CD14-positive monocyte (primary cell): ENCODE results near the gene EIF3J. TPM values are rescaled to one million over a fixed set of nuclear protein-coding genes. Genes with fewer than 3 reads are reported as not detected.
"Not testable (repeated sequence)": the region's sequence is repeated elsewhere in the genome, so short reads cannot be mapped to it uniquely, and the experiment has no call there.

Experiments used
- DNase-seq, 3 donors: peaks; one replicate each; pipeline ENCODE4 v3.0.0-alpha.2; 2011 to 2022
- H2AFZ ChIP-seq: 2 replicates; pipeline ENCODE4 v1.6.0; 2012; ENCODE audit warnings: mild to moderate bottlenecking, low read depth, low read length, inconsistent platforms; ENCODE audit not compliant: insufficient read depth, poor library complexity, severe bottlenecking
- H3K27ac ChIP-seq, 2 donors: 1 replicate in 1 of 2; 2 replicates in 1 of 2; pipeline ENCODE4 v1.5.1; 2012 to 2013; ENCODE audit warnings: low read length in 2 of 2, control low read depth in 1 of 2, inconsistent platforms in 1 of 2, low read depth in 1 of 2, mild to moderate bottlenecking in 1 of 2
- H3K27me3 ChIP-seq, 2 donors: one replicate each; pipeline versions ENCODE4 v1.6.0 to v1.6.1; 2011 to 2013; ENCODE audit warnings: low read length in 2 of 2; ENCODE audit not compliant: control insufficient read depth in 2 of 2, insufficient read depth in 2 of 2
- H3K36me3 ChIP-seq, 2 donors: replicated peaks in 1 of 2; 1 replicate in 1 of 2; 2 replicates in 1 of 2; pipeline versions ENCODE4 v1.5.1 to v1.6.1; 2012 to 2013; ENCODE audit warnings: low read length in 2 of 2, control low read depth in 1 of 2, inconsistent platforms in 1 of 2, mild to moderate bottlenecking in 1 of 2; ENCODE audit not compliant: insufficient read depth in 2 of 2, control insufficient read depth in 1 of 2
- H3K4me1 ChIP-seq, 2 donors: 1 replicate in 1 of 2; 2 replicates in 1 of 2; pipeline versions ENCODE4 v1.5.1 to v1.6.1; 2012 to 2013; ENCODE audit warnings: low read length in 2 of 2, control low read depth in 1 of 2, inconsistent platforms in 1 of 2, mild to moderate bottlenecking in 1 of 2, moderate library complexity in 1 of 2; ENCODE audit not compliant: insufficient read depth in 2 of 2, control insufficient read depth in 1 of 2
- H3K4me2 ChIP-seq: replicated peaks from 2 replicates; pipeline ENCODE3; 2012; ENCODE audit warnings: low read length, moderate library complexity, mild to moderate bottlenecking; ENCODE audit not compliant: poor library complexity, severe bottlenecking; ENCODE audit errors: extremely low read depth
- H3K4me3 ChIP-seq, 3 experiments: fragments of 200-600 bp in 1 of 3; sonication (generic) in 1 of 3; replicated peaks in 1 of 3; 1 replicate in 2 of 3; 2 replicates in 1 of 3; pipeline ENCODE4 v1.5.1; 2011 to 2013; ENCODE audit warnings: low read length in 3 of 3, mild to moderate bottlenecking in 3 of 3, control low read depth in 2 of 3, low read depth in 2 of 3, inconsistent platforms in 1 of 3, moderate library complexity in 1 of 3
- H3K79me2 ChIP-seq: 2 replicates; pipeline ENCODE4 v1.6.0; 2012; ENCODE audit warnings: mild to moderate bottlenecking, control low read depth, inconsistent platforms, low read length, moderate library complexity; ENCODE audit not compliant: insufficient read depth
- H3K9ac ChIP-seq: 2 replicates; pipeline ENCODE4 v1.6.0; 2017; ENCODE audit warnings: low read length, mild to moderate bottlenecking; ENCODE audit not compliant: insufficient read depth, poor library complexity, severe bottlenecking
- H3K9me3 ChIP-seq, 2 donors: replicated peaks in 1 of 2; 1 replicate in 1 of 2; 2 replicates in 1 of 2; pipeline versions ENCODE4 v1.5.1 to v1.6.1; 2012 to 2013; ENCODE audit warnings: low read length in 2 of 2, control low read depth in 1 of 2; ENCODE audit not compliant: control insufficient read depth in 1 of 2, insufficient read depth in 1 of 2
- H4K20me1 ChIP-seq: 2 replicates; pipeline ENCODE4 v1.6.0; 2012; ENCODE audit warnings: mild to moderate bottlenecking, low read length, control low read depth, moderate library complexity; ENCODE audit not compliant: insufficient read depth
- H3K27ac Mint-ChIP-seq, 7 donors: one replicate each; pipeline ENCODE4 v1.8.0; 2020; ENCODE audit warnings: mild to moderate bottlenecking in 7 of 7, mixed read lengths in 7 of 7, moderate library complexity in 6 of 7, inconsistent platforms in 2 of 7
- H3K27me3 Mint-ChIP-seq, 3 donors: one replicate each; pipeline ENCODE4 v1.8.0; 2021 to 2022; ENCODE audit warnings: low read depth in 3 of 3, mild to moderate bottlenecking in 3 of 3, mixed read lengths in 3 of 3, moderate library complexity in 3 of 3, inconsistent platforms in 1 of 3
- H3K36me3 Mint-ChIP-seq, 2 donors: one replicate each; pipeline ENCODE4 v1.8.0; 2020; ENCODE audit warnings: mixed read lengths in 2 of 2, inconsistent platforms in 1 of 2, mild to moderate bottlenecking in 1 of 2
- H3K4me1 Mint-ChIP-seq: one replicate; pipeline ENCODE4 v1.8.0; 2020; ENCODE audit warnings: mild to moderate bottlenecking, mixed read lengths
- H3K4me3 Mint-ChIP-seq, 2 donors: one replicate each; pipeline ENCODE4 v1.8.0; 2020; ENCODE audit warnings: mild to moderate bottlenecking in 2 of 2, mixed read lengths in 2 of 2, moderate library complexity in 1 of 2
- H3K9me3 Mint-ChIP-seq, 7 donors: one replicate each; pipeline ENCODE4 v1.8.0; 2020 to 2022; ENCODE audit warnings: mixed read lengths in 7 of 7, mild to moderate bottlenecking in 6 of 7, moderate library complexity in 6 of 7, inconsistent platforms in 2 of 7
- CTCF ChIP-seq: fragments of 200-600 bp; IDR thresholded peaks from one replicate; pipeline ENCODE4 v1.8.0; 2022; ENCODE audit warnings: antibody characterized with exemption, mild to moderate bottlenecking
- WGBS: methylation state at CpG from one replicate; pipeline ENCODE4 v1.1.5; 2013; ENCODE audit warnings: missing lambda C conversion rate; ENCODE audit not compliant: insufficient coverage; 5-methylcytosine and 5-hydroxymethylcytosine counted together
- intact Hi-C, 2 donors: fragments of 100-400 bp; cut with micrococcal nuclease; formaldehyde crosslinking; loops; one replicate each; pipeline versions ENCODE4 v1.15.0 to v1.15.1; 2023
- polyA plus RNA-seq, 3 donors: library from polyadenylated mRNA; depleted of rRNA in 1 of 3; unstranded in 2 of 3; stranded (reverse) in 1 of 3; fragments of 300-500 nt in 2 of 3; fragments of >200 nt in 1 of 3; fragmentation: Illumina TruSeq in 2 of 3; gene quantifications; 1 replicate in 2 of 3; 2 replicates in 1 of 3; pipeline ENCODE4 v1.2.3, GENCODE V29; 2012 to 2021

EIF3J gene
- polyA plus RNA-seq, 3 donors, result 9.7 to 20.1 (median 13.5) TPM

- intact Hi-C loops, result loop anchor here in 1 of 2 donors (10.0 kb wide), 1 partner anchor 247 kb away; the partner anchor contains the start of gene GOLM2
- TF ChIP-seq CTCF, result peak; percentile 10
- H3K79me2 ChIP-seq, result peaks cover 12% of the 10 kb centered on the region
- not testable (repeated sequence) for DNase-seq, H3K4me1 Mint-ChIP-seq, H3K27ac ChIP-seq, H3K27me3 Mint-ChIP-seq, H3K9me3 ChIP-seq, H3K4me3 Mint-ChIP-seq, H3K4me3 ChIP-seq, H3K27me3 ChIP-seq, H3K9me3 Mint-ChIP-seq, H4K20me1 ChIP-seq, H3K9ac ChIP-seq, H3K4me2 ChIP-seq, H2AFZ ChIP-seq, H3K36me3 ChIP-seq
- Mint-ChIP-seq H3K27ac (peak overlapping the region in 1 of 7 donors; percentile 40), H3K36me3 (peaks cover 8 to 14% of the 10 kb centered on the region in 2 donors)
- H3K4me1 ChIP-seq, result peaks cover 6 to 11% of the 10 kb centered on the region in 2 donors
- 95% methylated on average over 4 of the region's 5 CpGs for WGBS
Observed at GRCh38 chr15:44532275-44532674, 4.7 kb upstream of the EIF3J start.

GRCh38 chr15:44532689-44533088, 4.3 kb upstream of the EIF3J start:
- Histone ChIP-seq H3K4me1 (peaks cover 8 to 15% of the 10 kb centered on the region in 2 donors), H3K4me3 (no peak overlapping the region), H3K27me3 (no peaks in the 10 kb centered on the region), H3K79me2 (peaks cover 16% of the 10 kb centered on the region), H3K9me3 (no peaks in the 10 kb centered on the region), H3K36me3 (peaks cover 4 to 5% of the 10 kb centered on the region in 2 donors), H2AFZ (no peak overlapping the region), H4K20me1 (no peaks in the 10 kb centered on the region), H3K4me2 (no peak overlapping the region), H3K27ac (no peak overlapping the region), H3K9ac (no peak overlapping the region)
- H3K4me1 Mint-ChIP-seq, result peaks cover 10% of the 10 kb centered on the region
- WGBS, result 100% methylated on average over 2 of the region's 3 CpGs
- intact Hi-C loops, result loop anchor here in 1 of 2 donors (10.0 kb wide), 1 partner anchor 248 kb away; the partner anchor contains the start of gene GOLM2
- H3K4me3 Mint-ChIP-seq, result no peak overlapping the region
- peaks cover 5 to 12% of the 10 kb centered on the region in 2 donors for H3K36me3 Mint-ChIP-seq
- H3K9me3 Mint-ChIP-seq, result peaks cover 0 to 3% (median 0%) of the 10 kb centered on the region in 7 donors
- no peak for TF ChIP-seq CTCF
- DNase-seq, result no peak
- H3K27me3 Mint-ChIP-seq, result peaks cover 0 to 2% (median 0%) of the 10 kb centered on the region in 3 donors
- peak overlapping the region in 1 of 7 donors; percentile 40 for H3K27ac Mint-ChIP-seq
